H1 (cell line): ENCODE measurements around the gene KCP. TPM values are rescaled to one million over a fixed set of nuclear protein-coding genes. Genes with fewer than 3 reads are reported as not detected.

Experiments
- CTCF ChIA-PET: fragments of 300-600 bp; sonication (Branson Sonifier 250); formaldehyde crosslinking; loops from one replicate; lab custom pipeline; 2021; ENCODE audit not compliant: partially characterized antibody; lab: Charles Lee
- POLR2A ChIA-PET: fragments of 300-600 bp; sonication (Branson Sonifier 250); formaldehyde crosslinking; loops from one replicate; lab custom pipeline; 2021; ENCODE audit warnings: inconsistent platforms; ENCODE audit not compliant: partially characterized antibody; lab: Charles Lee
- DNase-seq, 2 experiments: peaks; one replicate each; pipeline versions ENCODE4 v3.0.0 to v3.0.0-alpha.2; 2010 to 2022; ENCODE audit warnings: low spot score in 2 of 2, low read depth in 1 of 2, mixed read lengths in 1 of 2
- FAIRE-seq: peaks from 2 replicates; lab custom pipeline; 2011; peaks lifted over from hg19 to GRCh38; lab: Jason Lieb, UNC
- H2AFZ ChIP-seq: 2 replicates; pipeline ENCODE4 v1.8.1; 2012; ENCODE audit warnings: low read length, inconsistent platforms
- H2AK5ac ChIP-seq: 2 replicates; pipeline ENCODE4 v1.6.1; 2013; ENCODE audit warnings: low read depth, low read length
- H2BK120ac ChIP-seq: replicated peaks from 2 replicates; pipeline ENCODE3; 2013; ENCODE audit warnings: low read depth, low read length, inconsistent platforms
- H2BK12ac ChIP-seq: 2 replicates; pipeline ENCODE4 v1.6.1; 2013; ENCODE audit warnings: low read depth, low read length
- H2BK15ac ChIP-seq: 2 replicates; pipeline ENCODE4 v1.6.1; 2013; ENCODE audit warnings: low read length
- H2BK20ac ChIP-seq: 2 replicates; pipeline ENCODE4 v1.6.1; 2013; ENCODE audit warnings: low read length
- H2BK5ac ChIP-seq: 2 replicates; pipeline ENCODE4 v1.6.1; 2013; ENCODE audit warnings: low read depth, low read length
- H3K14ac ChIP-seq: 2 replicates; pipeline ENCODE4 v1.6.1; 2013; ENCODE audit warnings: inconsistent platforms; ENCODE audit not compliant: insufficient read length
- H3K18ac ChIP-seq: 2 replicates; pipeline ENCODE4 v1.6.1; 2013; ENCODE audit warnings: low read length; ENCODE audit errors: extremely low read depth
- H3K23ac ChIP-seq: 2 replicates; pipeline ENCODE4 v1.6.1; 2013; ENCODE audit warnings: inconsistent platforms; ENCODE audit not compliant: insufficient read length
- H3K23me2 ChIP-seq: 2 replicates; pipeline ENCODE4 v1.6.1; 2013; ENCODE audit warnings: low read depth, low read length
- H3K27ac ChIP-seq: 2 replicates; pipeline ENCODE4 v1.6.1; 2011; ENCODE audit warnings: low read depth, low read length, inconsistent platforms
- H3K27me3 ChIP-seq, 4 experiments: replicated peaks in 1 of 4; 1 replicate in 1 of 4; 2 replicates in 3 of 4; pipeline versions ENCODE4 v1.6.1 to v1.8.1; 2011 to 2013; ENCODE audit warnings: low read length in 3 of 4, mild to moderate bottlenecking in 3 of 4, inconsistent platforms in 2 of 4, mixed read lengths in 2 of 4, moderate library complexity in 1 of 4; ENCODE audit not compliant: control insufficient read depth in 3 of 4, insufficient read depth in 3 of 4; ENCODE audit errors: extremely low read depth in 1 of 4
- H3K36me3 ChIP-seq, 4 experiments: 2 replicates each; pipeline versions ENCODE4 v1.6.1 to v1.8.1; 2011 to 2013; ENCODE audit warnings: mild to moderate bottlenecking in 4 of 4, low read length in 3 of 4, moderate library complexity in 2 of 4, control low read depth in 1 of 4, inconsistent platforms in 1 of 4; ENCODE audit not compliant: insufficient read depth in 4 of 4, control insufficient read depth in 2 of 4
- H3K4ac ChIP-seq: replicated peaks from 2 replicates; pipeline ENCODE3; 2013; ENCODE audit warnings: low read length, low read depth, mixed read lengths, inconsistent platforms; ENCODE audit not compliant: insufficient read length
- H3K4me1 ChIP-seq, 4 experiments: replicated peaks in 1 of 4; 1 replicate in 1 of 4; 2 replicates in 3 of 4; pipeline versions ENCODE4 v1.6.1 to v1.8.1; 2011 to 2013; ENCODE audit warnings: low read length in 3 of 4, inconsistent platforms in 2 of 4, mixed read lengths in 1 of 4; ENCODE audit not compliant: insufficient read depth in 4 of 4, control insufficient read depth in 3 of 4
- H3K4me2 ChIP-seq, 2 experiments: 2 replicates each; pipeline versions ENCODE4 v1.6.1 to v1.8.1; 2011 to 2013; ENCODE audit warnings: low read depth in 2 of 2, low read length in 2 of 2, control low read depth in 1 of 2, inconsistent platforms in 1 of 2, mild to moderate bottlenecking in 1 of 2; ENCODE audit not compliant: insufficient read depth in 1 of 2
- H3K4me3 ChIP-seq, 4 experiments: fragments of 200-600, 300-600 bp in 1 of 4; sonication (generic), shearing (Covaris generic), sonication (Bioruptor Twin) in 1 of 4; 2 replicates each; pipeline versions ENCODE4 v1.5.1 to v1.8.1; 2011 to 2016; ENCODE audit warnings: low read length in 4 of 4, low read depth in 3 of 4, control low read depth in 2 of 4, inconsistent platforms in 2 of 4, mild to moderate bottlenecking in 2 of 4, mixed read lengths in 1 of 4, moderate library complexity in 1 of 4; ENCODE audit not compliant: insufficient read depth in 2 of 4; ENCODE audit errors: extremely low read depth in 1 of 4
- H3K56ac ChIP-seq: replicated peaks from 2 replicates; pipeline ENCODE3; 2013; ENCODE audit warnings: low read depth, mild to moderate bottlenecking, mixed read lengths, low read length, inconsistent platforms; ENCODE audit not compliant: insufficient read length
- H3K79me1 ChIP-seq: 2 replicates; pipeline ENCODE4 v1.6.1; 2013; ENCODE audit warnings: low read depth, low read length, control low read depth
- H3K79me2 ChIP-seq, 2 experiments: 2 replicates each; pipeline versions ENCODE4 v1.6.1 to v1.8.1; 2012 to 2013; ENCODE audit warnings: low read length in 2 of 2, mild to moderate bottlenecking in 2 of 2, inconsistent platforms in 1 of 2; ENCODE audit not compliant: insufficient read depth in 2 of 2, control insufficient read depth in 1 of 2
- H3K9ac ChIP-seq, 4 experiments: replicated peaks in 1 of 4; 1 replicate in 1 of 4; 2 replicates in 3 of 4; pipeline versions ENCODE4 v1.6.1 to v1.8.1; 2011 to 2013; ENCODE audit warnings: low read depth in 3 of 4, low read length in 3 of 4, control low read depth in 2 of 4, mild to moderate bottlenecking in 2 of 4, moderate library complexity in 2 of 4, inconsistent platforms in 1 of 4; ENCODE audit errors: extremely low read depth in 1 of 4
- H3K9me3 ChIP-seq, 2 experiments: 2 replicates each; pipeline versions ENCODE4 v1.6.1 to v1.8.1; 2012 to 2013; ENCODE audit warnings: mild to moderate bottlenecking in 2 of 2, moderate library complexity in 2 of 2, control low read depth in 1 of 2, inconsistent platforms in 1 of 2, low read depth in 1 of 2, low read length in 1 of 2, mixed read lengths in 1 of 2; ENCODE audit not compliant: insufficient read depth in 2 of 2
- H4K20me1 ChIP-seq, 2 experiments: replicated peaks in 1 of 2; 2 replicates each; pipeline versions ENCODE3 to v1.8.1; 2011 to 2013; ENCODE audit warnings: inconsistent platforms in 2 of 2, low read length in 2 of 2, mild to moderate bottlenecking in 1 of 2; ENCODE audit not compliant: insufficient read depth in 2 of 2, control insufficient read depth in 1 of 2
- H4K5ac ChIP-seq: 2 replicates; pipeline ENCODE4 v1.6.1; 2013; ENCODE audit warnings: low read length, low read depth, mixed read lengths, inconsistent platforms; ENCODE audit not compliant: insufficient read length
- H4K8ac ChIP-seq: 2 replicates; pipeline ENCODE4 v1.8.0; 2013; ENCODE audit warnings: mild to moderate bottlenecking, moderate library complexity, low read length, inconsistent platforms; ENCODE audit not compliant: insufficient read depth; ENCODE audit errors: extremely low read depth
- H4K91ac ChIP-seq: replicated peaks from 2 replicates; pipeline ENCODE3; 2013; ENCODE audit warnings: low read length, mixed read lengths, inconsistent platforms; ENCODE audit not compliant: insufficient read length
- CEBPB ChIP-seq: IDR thresholded peaks from 2 replicates; pipeline ENCODE4 v1.6.1; 2012; ENCODE audit warnings: low read depth, low read length
- GTF2F1 ChIP-seq: IDR thresholded peaks from 2 replicates; pipeline ENCODE4 v1.6.1; 2012; ENCODE audit warnings: low read depth, low read length, improper control_type of control experiment, borderline replicate concordance
- HDAC2 ChIP-seq, 2 experiments: fragments of 300-600 bp in 1 of 2; sonication (generic) in 1 of 2; IDR thresholded peaks; 2 replicates each; pipeline ENCODE4 v1.6.1; 2011 to 2012; ENCODE audit warnings: low read depth in 2 of 2, low read length in 2 of 2, mild to moderate bottlenecking in 2 of 2, moderate library complexity in 2 of 2, borderline replicate concordance in 1 of 2, inconsistent platforms in 1 of 2
- POU5F1 ChIP-seq: IDR thresholded peaks from 2 replicates; pipeline ENCODE4 v1.6.1; 2011; ENCODE audit warnings: low read depth, mild to moderate bottlenecking, low read length, moderate library complexity
- SAP30 ChIP-seq: fragments of 300-600 bp; sonication (generic); IDR thresholded peaks from 2 replicates; pipeline ENCODE4 v1.7.1; 2012; ENCODE audit warnings: low read length, moderate library complexity, mild to moderate bottlenecking, inconsistent platforms; ENCODE audit not compliant: insufficient read depth, insufficient replicate concordance
- SP4 ChIP-seq: IDR thresholded peaks from 2 replicates; pipeline ENCODE4 v1.6.1; 2012; ENCODE audit warnings: low read length, inconsistent platforms
- WGBS, 2 experiments: shearing (Covaris generic) in 1 of 2; methylation state at CpG; one replicate each; pipeline versions ENCODE4 v1.1.6 to v1.1.7; 2013 to 2015; ENCODE audit warnings: low lambda C conversion rate in 2 of 2, mixed read lengths in 2 of 2, inconsistent platforms in 1 of 2, low coverage in 1 of 2, missing lambda C conversion rate in 1 of 2; ENCODE audit not compliant: insufficient replicate concordance in 2 of 2, insufficient coverage in 1 of 2, insufficient read length in 1 of 2; ENCODE audit errors: extremely low coverage in 1 of 2, missing lambda C conversion rate in 1 of 2; 5-methylcytosine and 5-hydroxymethylcytosine counted together
- polyA plus RNA-seq, 7 experiments: library from polyadenylated mRNA; depleted of rRNA in 3 of 7; stranded (reverse) in 5 of 7; unstranded in 2 of 7; fragments of >200 nt in 5 of 7; fragments of 200-250 nt in 2 of 7; gene quantifications; 1 replicate in 5 of 7; 2 replicates in 1 of 7; 4 replicates in 1 of 7; pipeline versions ENCODE4 v1.2.1 to v1.2.3, GENCODE V29; 2011 to 2013; ENCODE audit warnings: missing spikeins in 2 of 7, mixed read lengths in 2 of 7
- total RNA-seq: library from RNA; stranded (reverse); fragmentation: NEBNext Ultra II Directional; extraction: Animal tissue kit (Norgen Biotek cat#: 25700); gene quantifications from 2 replicates; pipeline ENCODE4 v1.2.1, GENCODE V29; 2021

The KCP gene
- total and polyA plus RNA-seq, 2 of the 8 experiments (the other 6 are each of a cell fraction or from before 2014, with no cell fraction given): 1.3 to 2.0 TPM

DNA sequence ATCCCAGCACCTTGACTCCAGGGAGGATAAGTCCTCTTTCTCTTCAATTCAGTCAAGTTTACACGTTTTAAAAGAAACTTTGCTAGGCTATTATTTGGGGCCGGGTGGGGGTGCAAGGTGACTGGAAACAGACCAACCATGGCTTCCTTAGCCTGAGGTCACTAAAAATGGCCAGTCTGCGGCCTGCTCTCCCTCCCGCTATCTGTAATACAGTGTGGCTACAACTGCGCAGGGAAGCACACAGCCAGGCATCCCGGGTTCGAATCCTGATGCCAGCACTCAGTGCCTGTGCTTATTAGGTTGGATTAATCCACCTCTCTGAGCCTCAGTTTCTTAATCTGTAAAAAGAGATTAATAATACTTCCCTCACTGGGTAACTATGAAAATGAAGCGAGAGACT, 28.4 kb downstream of the KCP start:
- no peaks in the 10 kb centered on the region for H3K36me3 ChIP-seq
- H2BK5ac ChIP-seq: no peak overlapping the region
- no peak overlapping the region for H2BK20ac ChIP-seq
- no peak overlapping the region for H2AK5ac ChIP-seq
- H4K91ac ChIP-seq: no peak overlapping the region
- H3K4me3 ChIP-seq: no peak overlapping the region
- H3K4me1 ChIP-seq: peaks cover 0 to 11% (median 5%) of the 10 kb centered on the region in 4 experiments; a peak in 4 of 7 replicates
- no peaks in the 10 kb centered on the region for H3K79me1 ChIP-seq
- no peaks in the 10 kb centered on the region for H3K27me3 ChIP-seq
- H2AFZ ChIP-seq: no peak overlapping the region
- FAIRE-seq (no peak), DNase-seq (no peak)
- POLR2A ChIA-PET: interaction anchor here (1.0 to 2.6 kb wide), 3 partner anchors 19 to 51 kb away, joined by 3 to 14 read pairs (median 6); partner anchors contain the start of gene ATP6V1F
- no peak overlapping the region for H2BK15ac ChIP-seq
- H3K79me2 ChIP-seq: no peaks in the 10 kb centered on the region
- H4K20me1 ChIP-seq: no peaks in the 10 kb centered on the region
- H4K5ac ChIP-seq: no peak overlapping the region
- H3K27ac ChIP-seq: no peak overlapping the region
- no peak overlapping the region for H3K9ac ChIP-seq
- no peak overlapping the region for H2BK120ac ChIP-seq
- peaks cover under 1% of the 10 kb centered on the region; the same call in 1 of the 2 replicates for H3K23me2 ChIP-seq
- H3K9me3 ChIP-seq: no peaks in the 10 kb centered on the region
- no peak overlapping the region for H3K4ac ChIP-seq
- no peak overlapping the region for H3K18ac ChIP-seq
- H4K8ac ChIP-seq: no peak overlapping the region
- WGBS, 2 experiments: 84% methylated on average over 8 of the region's 8 CpGs; no CpG with 5 or more reads in 1 of the 2 experiments
- H3K14ac ChIP-seq: no peak overlapping the region
- TF ChIP-seq CEBPB: no peak
- TF ChIP-seq SAP30: no peak
- no peak for TF ChIP-seq POU5F1
- no peak for TF ChIP-seq HDAC2 (IDR thresholded peaks at IDR 0.05; ENCODE audit: borderline replicate concordance in 1 of 2, low read depth in 2 of 2, low read length in 2 of 2)
- TF ChIP-seq GTF2F1: no peak
- no peak for TF ChIP-seq SP4
- no peak overlapping the region for H3K23ac ChIP-seq
- H2BK12ac ChIP-seq: no peak overlapping the region
- H3K56ac ChIP-seq: no peak overlapping the region
- H3K4me2 ChIP-seq: no peak overlapping the region
- CTCF ChIA-PET: interaction anchor here (0.5 to 10.3 kb wide), 13 partner anchors 11 to 220 kb away, joined by 3 to 189 read pairs (median 13); partner anchors contain the start of genes ATP6V1F and CCDC136
